HEK293 (cell line): ENCODE data around the gene SNAP23.

Experiments
- CTCF ChIA-PET: fragments of 350-600 bp; formaldehyde crosslinking; extraction: SDS; loops from one replicate; lab custom pipeline; 2021; ENCODE audit warnings: antibody characterized with exemption; lab: Yijun Ruan, JAX
- POLR2A ChIA-PET: fragments of 300-600 bp; formaldehyde crosslinking; extraction: SDS; loops from one replicate; lab custom pipeline; 2020; ENCODE audit warnings: antibody characterized with exemption, inconsistent platforms; lab: Yijun Ruan, JAX
- H3K27ac ChIP-seq: fragments of 200-500 bp; sonication (Bioruptor generic); 2 replicates; pipeline ENCODE4 v1.5.1; 2014; ENCODE audit warnings: low read depth, low read length, control low read depth, inconsistent platforms; ENCODE audit errors: extremely low read depth
- H3K36me3 ChIP-seq, 2 experiments: fragments of 200-500 bp in 1 of 2; sonication (Bioruptor generic) in 1 of 2; 1 replicate in 1 of 2; 2 replicates in 1 of 2; pipeline ENCODE4 v1.5.1; 2014 to 2017; ENCODE audit warnings: inconsistent platforms in 2 of 2, low read length in 2 of 2; ENCODE audit not compliant: control insufficient read depth in 2 of 2, insufficient read depth in 1 of 2
- H3K4me1 ChIP-seq: fragments of 200-500 bp; sonication (Bioruptor generic); 2 replicates; pipeline ENCODE4 v1.5.1; 2014; ENCODE audit warnings: mild to moderate bottlenecking, low read length, inconsistent platforms; ENCODE audit not compliant: control insufficient read depth, insufficient read depth
- H3K4me3 ChIP-seq: 2 replicates; pipeline ENCODE4 v1.5.1; 2011; ENCODE audit warnings: low read depth, mild to moderate bottlenecking, control low read depth, low read length, moderate library complexity
- H3K9me3 ChIP-seq: fragments of 200-500 bp; sonication (Bioruptor generic); 2 replicates; pipeline ENCODE4 v1.5.1; 2014; ENCODE audit warnings: low read depth, low read length, inconsistent platforms; ENCODE audit not compliant: control insufficient read depth, insufficient read depth
- BCL11B ChIP-seq: fragments of 450-650 bp; formaldehyde crosslinking; IDR thresholded peaks from 2 replicates; pipeline ENCODE4 v1.5.1; 2016; ENCODE audit warnings: low read depth, missing biosample characterization, missing genetic modification characterization
- GLI4 ChIP-seq: fragments of 450-650 bp; formaldehyde crosslinking; IDR thresholded peaks from 2 replicates; pipeline ENCODE4 v1.5.1; 2016; ENCODE audit warnings: missing biosample characterization, missing genetic modification characterization
- GLIS1 ChIP-seq: fragments of 450-650 bp; formaldehyde crosslinking; IDR thresholded peaks from 2 replicates; pipeline ENCODE4 v1.5.1; 2016; ENCODE audit warnings: missing biosample characterization, missing genetic modification characterization
- RBAK ChIP-seq: fragments of 450-650 bp; formaldehyde crosslinking; IDR thresholded peaks from 2 replicates; pipeline ENCODE4 v1.5.1; 2016; ENCODE audit warnings: missing biosample characterization, missing genetic modification characterization
- TCF7L2 ChIP-seq: IDR thresholded peaks from 2 replicates; pipeline ENCODE4 v1.6.1; 2011; ENCODE audit warnings: low read depth, mild to moderate bottlenecking, inconsistent platforms, low read length, moderate library complexity, borderline replicate concordance
- YY2 ChIP-seq: fragments of 450-650 bp; formaldehyde crosslinking; IDR thresholded peaks from 2 replicates; pipeline ENCODE4 v1.5.1; 2016; ENCODE audit warnings: missing biosample characterization, missing genetic modification characterization
- ZBTB8A ChIP-seq: fragments of 450-650 bp; formaldehyde crosslinking; IDR thresholded peaks from 2 replicates; pipeline ENCODE4 v1.5.1; 2016; ENCODE audit warnings: missing biosample characterization, missing genetic modification characterization
- ZNF114 ChIP-seq: fragments of 450-650 bp; formaldehyde crosslinking; IDR thresholded peaks from 2 replicates; pipeline ENCODE4 v1.5.0; 2017; ENCODE audit warnings: missing biosample characterization, missing genetic modification characterization
- ZNF138 ChIP-seq: fragments of 450-650 bp; formaldehyde crosslinking; IDR thresholded peaks from 2 replicates; pipeline ENCODE4 v1.5.1; 2016; ENCODE audit warnings: missing biosample characterization, missing genetic modification characterization, borderline replicate concordance
- ZNF157 ChIP-seq: fragments of 450-650 bp; formaldehyde crosslinking; IDR thresholded peaks from 2 replicates; pipeline ENCODE4 v1.5.1; 2016; ENCODE audit warnings: missing biosample characterization, missing genetic modification characterization
- ZNF19 ChIP-seq: fragments of 450-650 bp; formaldehyde crosslinking; IDR thresholded peaks from 2 replicates; pipeline ENCODE4; 2016; ENCODE audit warnings: missing biosample characterization, missing genetic modification characterization, low read depth
- ZNF404 ChIP-seq: fragments of 450-650 bp; formaldehyde crosslinking; IDR thresholded peaks from 2 replicates; pipeline ENCODE4 v1.5.1; 2017; ENCODE audit warnings: missing biosample characterization, missing genetic modification characterization
- ZNF426 ChIP-seq: fragments of 450-650 bp; formaldehyde crosslinking; IDR thresholded peaks from 2 replicates; pipeline ENCODE4 v1.5.1; 2017; ENCODE audit warnings: missing biosample characterization, missing genetic modification characterization, mild to moderate bottlenecking, inconsistent platforms, moderate library complexity
- ZNF549 ChIP-seq: fragments of 450-650 bp; IDR thresholded peaks from 2 replicates; pipeline ENCODE4 v1.5.1; 2018; ENCODE audit warnings: missing biosample characterization, missing genetic modification characterization, mild to moderate bottlenecking, inconsistent platforms, moderate library complexity
- ZNF585B ChIP-seq: fragments of 450-650 bp; formaldehyde crosslinking; IDR thresholded peaks from 2 replicates; pipeline ENCODE4 v1.5.1; 2016; ENCODE audit warnings: missing biosample characterization, missing genetic modification characterization
- ZNF621 ChIP-seq: fragments of 450-650 bp; formaldehyde crosslinking; IDR thresholded peaks from 2 replicates; pipeline ENCODE4 v1.5.1; 2017; ENCODE audit warnings: missing biosample characterization, missing genetic modification characterization
- ZNF629 ChIP-seq: fragments of 450-650 bp; formaldehyde crosslinking; IDR thresholded peaks from 2 replicates; pipeline ENCODE4 v1.5.1; 2017; ENCODE audit warnings: missing biosample characterization, missing genetic modification characterization
- ZNF658 ChIP-seq: fragments of 450-650 bp; formaldehyde crosslinking; IDR thresholded peaks from 2 replicates; pipeline ENCODE4; 2016; ENCODE audit warnings: missing biosample characterization, missing genetic modification characterization
- ZNF701 ChIP-seq: fragments of 450-650 bp; formaldehyde crosslinking; IDR thresholded peaks from 2 replicates; pipeline ENCODE4 v1.5.1; 2016; ENCODE audit warnings: missing biosample characterization, missing genetic modification characterization
- ZNF843 ChIP-seq: fragments of 450-650 bp; formaldehyde crosslinking; IDR thresholded peaks from 2 replicates; pipeline ENCODE4 v1.5.1; 2016; ENCODE audit warnings: missing biosample characterization, missing genetic modification characterization
- TF ChIP-seq, protein P1 (sequence below): fragments of 450-650 bp; formaldehyde crosslinking; IDR thresholded peaks from 2 replicates; pipeline ENCODE4 v1.5.1; 2016; ENCODE audit warnings: missing biosample characterization, missing genetic modification characterization
- TF ChIP-seq, protein P2 (sequence below): fragments of 450-650 bp; IDR thresholded peaks from 2 replicates; pipeline ENCODE4 v1.5.1; 2018; ENCODE audit warnings: missing biosample characterization, mild to moderate bottlenecking, missing genetic modification characterization
- TF ChIP-seq, protein P3 (sequence below): fragments of 450-650 bp; formaldehyde crosslinking; IDR thresholded peaks from 2 replicates; pipeline ENCODE4 v1.5.1; 2016; ENCODE audit warnings: missing biosample characterization, missing genetic modification characterization
- TF ChIP-seq, protein P4 (sequence below): fragments of 450-650 bp; formaldehyde crosslinking; IDR thresholded peaks from 2 replicates; pipeline ENCODE4 v1.5.1; 2016; ENCODE audit warnings: missing biosample characterization, missing genetic modification characterization
- TF ChIP-seq, protein P5 (sequence below): fragments of 450-650 bp; formaldehyde crosslinking; IDR thresholded peaks from 2 replicates; pipeline ENCODE4 v1.5.1; 2016; ENCODE audit warnings: missing biosample characterization, missing genetic modification characterization, borderline replicate concordance

SNAP23 gene

DNA sequence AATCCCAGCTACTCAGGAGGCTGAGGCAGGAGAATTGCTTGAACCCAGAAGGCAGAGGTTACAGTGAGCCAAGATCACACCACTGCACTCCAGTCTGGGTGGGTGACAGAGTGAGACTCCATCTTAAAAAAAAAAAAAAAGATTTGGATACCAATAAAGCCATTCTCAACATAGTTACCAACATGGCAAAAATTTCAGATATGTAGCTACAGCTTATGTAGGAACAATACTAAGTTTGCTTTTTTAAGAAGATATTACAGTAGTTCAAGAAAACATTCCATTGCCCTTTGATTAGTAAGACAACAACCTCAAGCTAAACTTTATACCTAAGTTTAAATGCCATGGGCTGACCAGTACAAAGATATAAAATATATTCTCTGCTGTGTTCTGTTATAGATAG is 38.9 kb upstream of the SNAP23 start:
- no peak for TF ChIP-seq GLIS1 (tag by site-specific recombination)
- TF ChIP-seq BCL11B (tag by site-specific recombination): no peak
- no peak for TF ChIP-seq ZNF157 (tag by site-specific recombination)
- no peak for TF ChIP-seq YY2
- no peak for TF ChIP-seq ZNF701 (tag by site-specific recombination)
- no peak for TF ChIP-seq ZNF629 (tag by site-specific recombination)
- no peak for TF ChIP-seq ZNF426 (tag by site-specific recombination)
- TF ChIP-seq, protein P1, sequence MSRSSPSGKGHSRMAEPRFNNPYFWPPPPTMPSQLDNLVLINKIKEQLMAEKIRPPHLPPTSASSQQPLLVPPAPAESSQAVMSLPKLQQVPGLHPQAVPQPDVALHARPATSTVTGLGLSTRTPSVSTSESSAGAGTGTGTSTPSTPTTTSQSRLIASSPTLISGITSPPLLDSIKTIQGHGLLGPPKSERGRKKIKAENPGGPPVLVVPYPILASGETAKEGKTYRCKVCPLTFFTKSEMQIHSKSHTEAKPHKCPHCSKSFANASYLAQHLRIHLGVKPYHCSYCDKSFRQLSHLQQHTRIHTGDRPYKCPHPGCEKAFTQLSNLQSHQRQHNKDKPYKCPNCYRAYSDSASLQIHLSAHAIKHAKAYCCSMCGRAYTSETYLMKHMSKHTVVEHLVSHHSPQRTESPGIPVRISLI (tag by site-specific recombination): no peak
- TF ChIP-seq ZNF404 (tag by site-specific recombination): no peak
- TF ChIP-seq, protein P2, sequence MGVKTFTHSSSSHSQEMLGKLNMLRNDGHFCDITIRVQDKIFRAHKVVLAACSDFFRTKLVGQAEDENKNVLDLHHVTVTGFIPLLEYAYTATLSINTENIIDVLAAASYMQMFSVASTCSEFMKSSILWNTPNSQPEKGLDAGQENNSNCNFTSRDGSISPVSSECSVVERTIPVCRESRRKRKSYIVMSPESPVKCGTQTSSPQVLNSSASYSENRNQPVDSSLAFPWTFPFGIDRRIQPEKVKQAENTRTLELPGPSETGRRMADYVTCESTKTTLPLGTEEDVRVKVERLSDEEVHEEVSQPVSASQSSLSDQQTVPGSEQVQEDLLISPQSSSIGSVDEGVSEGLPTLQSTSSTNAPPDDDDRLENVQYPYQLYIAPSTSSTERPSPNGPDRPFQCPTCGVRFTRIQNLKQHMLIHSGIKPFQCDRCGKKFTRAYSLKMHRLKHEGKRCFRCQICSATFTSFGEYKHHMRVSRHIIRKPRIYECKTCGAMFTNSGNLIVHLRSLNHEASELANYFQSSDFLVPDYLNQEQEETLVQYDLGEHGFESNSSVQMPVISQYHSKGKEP: no peak
- TF ChIP-seq, protein P3, sequence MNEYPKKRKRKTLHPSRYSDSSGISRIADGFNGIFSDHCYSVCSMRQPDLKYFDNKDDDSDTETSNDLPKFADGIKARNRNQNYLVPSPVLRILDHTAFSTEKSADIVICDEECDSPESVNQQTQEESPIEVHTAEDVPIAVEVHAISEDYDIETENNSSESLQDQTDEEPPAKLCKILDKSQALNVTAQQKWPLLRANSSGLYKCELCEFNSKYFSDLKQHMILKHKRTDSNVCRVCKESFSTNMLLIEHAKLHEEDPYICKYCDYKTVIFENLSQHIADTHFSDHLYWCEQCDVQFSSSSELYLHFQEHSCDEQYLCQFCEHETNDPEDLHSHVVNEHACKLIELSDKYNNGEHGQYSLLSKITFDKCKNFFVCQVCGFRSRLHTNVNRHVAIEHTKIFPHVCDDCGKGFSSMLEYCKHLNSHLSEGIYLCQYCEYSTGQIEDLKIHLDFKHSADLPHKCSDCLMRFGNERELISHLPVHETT (tag by site-specific recombination): no peak
- no peak for TF ChIP-seq ZNF549 (tag by site-specific recombination)
- no peak for TF ChIP-seq ZNF585B (tag by site-specific recombination)
- no peak for TF ChIP-seq ZNF114 (tag by site-specific recombination)
- TF ChIP-seq ZNF843 (tag by site-specific recombination): no peak
- TF ChIP-seq, protein P4, sequence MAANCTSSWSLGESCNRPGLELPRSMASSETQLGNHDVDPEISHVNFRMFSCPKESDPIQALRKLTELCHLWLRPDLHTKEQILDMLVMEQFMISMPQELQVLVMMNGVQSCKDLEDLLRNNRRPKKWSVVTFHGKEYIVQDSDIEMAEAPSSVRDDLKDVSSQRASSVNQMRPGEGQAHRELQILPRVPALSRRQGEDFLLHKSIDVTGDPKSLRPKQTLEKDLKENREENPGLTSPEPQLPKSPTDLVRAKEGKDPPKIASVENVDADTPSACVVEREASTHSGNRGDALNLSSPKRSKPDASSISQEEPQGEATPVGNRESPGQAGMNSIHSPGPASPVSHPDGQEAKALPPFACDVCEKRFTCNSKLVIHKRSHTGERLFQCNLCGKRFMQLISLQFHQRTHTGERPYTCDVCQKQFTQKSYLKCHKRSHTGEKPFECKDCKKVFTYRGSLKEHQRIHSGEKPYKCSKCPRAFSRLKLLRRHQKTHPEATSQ (tag by site-specific recombination): no peak
- no peak for TF ChIP-seq TCF7L2
- no peak for TF ChIP-seq ZNF19 (tag by site-specific recombination)
- no peak overlapping the region for H3K27ac ChIP-seq
- no peaks in the 10 kb centered on the region for H3K4me1 ChIP-seq
- no peaks in the 10 kb centered on the region for H3K9me3 ChIP-seq
- CTCF ChIA-PET: no interaction called here
- peaks cover 3 to 7% of the 10 kb centered on the region in 2 experiments; a peak in 2 of 3 replicates for H3K36me3 ChIP-seq
- no peak overlapping the region for H3K4me3 ChIP-seq
- POLR2A ChIA-PET: interaction anchor here (0.7 kb wide), 1 partner anchor 49 kb away, joined by 5 read pairs; no protein-coding TSS in a partner anchor

DNA sequence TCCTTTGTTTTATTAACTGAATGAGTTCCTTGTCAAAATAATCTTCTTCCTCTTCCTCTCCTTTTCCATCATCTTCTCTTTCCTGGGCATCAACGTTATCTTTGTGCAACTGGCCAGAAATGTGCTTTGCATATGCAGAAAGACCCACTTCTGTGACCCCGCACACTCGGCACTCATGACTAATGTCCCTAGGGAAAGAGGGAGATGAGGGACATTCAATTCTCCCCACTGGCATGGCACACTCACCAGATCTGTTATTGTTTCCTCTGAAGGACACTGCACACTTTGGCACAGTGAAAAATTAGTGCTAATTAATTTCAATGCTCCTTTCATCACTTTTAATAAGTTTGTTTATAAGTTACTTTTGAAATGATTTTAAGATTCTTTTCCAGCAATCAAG is 38.5 kb upstream of the SNAP23 start:
- no peak overlapping the region for H3K27ac ChIP-seq
- POLR2A ChIA-PET: no interaction called here
- TF ChIP-seq, protein P3 (tag by site-specific recombination): no peak
- TF ChIP-seq RBAK (tag by site-specific recombination) (no peak), ZNF621 (tag by site-specific recombination) (no peak), GLI4 (tag by site-specific recombination) (no peak), ZNF658 (tag by site-specific recombination) (no peak), ZNF138 (tag by site-specific recombination) (no peak), ZBTB8A (no peak)
- TF ChIP-seq, protein P5, sequence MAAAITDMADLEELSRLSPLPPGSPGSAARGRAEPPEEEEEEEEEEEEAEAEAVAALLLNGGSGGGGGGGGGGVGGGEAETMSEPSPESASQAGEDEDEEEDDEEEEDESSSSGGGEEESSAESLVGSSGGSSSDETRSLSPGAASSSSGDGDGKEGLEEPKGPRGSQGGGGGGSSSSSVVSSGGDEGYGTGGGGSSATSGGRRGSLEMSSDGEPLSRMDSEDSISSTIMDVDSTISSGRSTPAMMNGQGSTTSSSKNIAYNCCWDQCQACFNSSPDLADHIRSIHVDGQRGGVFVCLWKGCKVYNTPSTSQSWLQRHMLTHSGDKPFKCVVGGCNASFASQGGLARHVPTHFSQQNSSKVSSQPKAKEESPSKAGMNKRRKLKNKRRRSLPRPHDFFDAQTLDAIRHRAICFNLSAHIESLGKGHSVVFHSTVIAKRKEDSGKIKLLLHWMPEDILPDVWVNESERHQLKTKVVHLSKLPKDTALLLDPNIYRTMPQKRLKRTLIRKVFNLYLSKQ: no peak
- TF ChIP-seq, all 188 proteins: peak for 0
- Histone ChIP-seq H3K4me3 (no peak overlapping the region), H3K36me3 (peaks cover 0 to 7% of the 10 kb centered on the region in 2 experiments; a peak in 1 of 3 replicates), H3K4me1 (no peaks in the 10 kb centered on the region), H3K9me3 (no peaks in the 10 kb centered on the region)
- CTCF ChIA-PET: no interaction called here
